H1 (cell line): Measurements from ENCODE around the gene TGFBRAP1. TPM values are rescaled to one million over a fixed set of nuclear protein-coding genes. Genes with fewer than 3 reads are reported as not detected.

Experiments
- CTCF ChIA-PET: fragments of 300-600 bp; sonication (Branson Sonifier 250); formaldehyde crosslinking; loops from one replicate; lab custom pipeline; 2021; ENCODE audit not compliant: partially characterized antibody; lab: Charles Lee
- POLR2A ChIA-PET: fragments of 300-600 bp; sonication (Branson Sonifier 250); formaldehyde crosslinking; loops from one replicate; lab custom pipeline; 2021; ENCODE audit warnings: inconsistent platforms; ENCODE audit not compliant: partially characterized antibody; lab: Charles Lee
- DNase-seq, 2 experiments: peaks; one replicate each; pipeline versions ENCODE4 v3.0.0 to v3.0.0-alpha.2; 2010 to 2022; ENCODE audit warnings: low spot score in 2 of 2, low read depth in 1 of 2, mixed read lengths in 1 of 2
- FAIRE-seq: peaks from 2 replicates; lab custom pipeline; 2011; peaks lifted over from hg19 to GRCh38; lab: Jason Lieb, UNC
- H2AFZ ChIP-seq: 2 replicates; pipeline ENCODE4 v1.8.1; 2012; ENCODE audit warnings: low read length, inconsistent platforms
- H2AK5ac ChIP-seq: 2 replicates; pipeline ENCODE4 v1.6.1; 2013; ENCODE audit warnings: low read depth, low read length
- H2BK120ac ChIP-seq: replicated peaks from 2 replicates; pipeline ENCODE3; 2013; ENCODE audit warnings: low read depth, low read length, inconsistent platforms
- H2BK12ac ChIP-seq: 2 replicates; pipeline ENCODE4 v1.6.1; 2013; ENCODE audit warnings: low read depth, low read length
- H2BK15ac ChIP-seq: 2 replicates; pipeline ENCODE4 v1.6.1; 2013; ENCODE audit warnings: low read length
- H2BK20ac ChIP-seq: 2 replicates; pipeline ENCODE4 v1.6.1; 2013; ENCODE audit warnings: low read length
- H2BK5ac ChIP-seq: 2 replicates; pipeline ENCODE4 v1.6.1; 2013; ENCODE audit warnings: low read depth, low read length
- H3K14ac ChIP-seq: 2 replicates; pipeline ENCODE4 v1.6.1; 2013; ENCODE audit warnings: inconsistent platforms; ENCODE audit not compliant: insufficient read length
- H3K18ac ChIP-seq: 2 replicates; pipeline ENCODE4 v1.6.1; 2013; ENCODE audit warnings: low read length; ENCODE audit errors: extremely low read depth
- H3K23ac ChIP-seq: 2 replicates; pipeline ENCODE4 v1.6.1; 2013; ENCODE audit warnings: inconsistent platforms; ENCODE audit not compliant: insufficient read length
- H3K23me2 ChIP-seq: 2 replicates; pipeline ENCODE4 v1.6.1; 2013; ENCODE audit warnings: low read depth, low read length
- H3K27ac ChIP-seq: 2 replicates; pipeline ENCODE4 v1.6.1; 2011; ENCODE audit warnings: low read depth, low read length, inconsistent platforms
- H3K27me3 ChIP-seq, 4 experiments: replicated peaks in 1 of 4; 1 replicate in 1 of 4; 2 replicates in 3 of 4; pipeline versions ENCODE4 v1.6.1 to v1.8.1; 2011 to 2013; ENCODE audit warnings: low read length in 3 of 4, mild to moderate bottlenecking in 3 of 4, inconsistent platforms in 2 of 4, mixed read lengths in 2 of 4, moderate library complexity in 1 of 4; ENCODE audit not compliant: control insufficient read depth in 3 of 4, insufficient read depth in 3 of 4; ENCODE audit errors: extremely low read depth in 1 of 4
- H3K36me3 ChIP-seq, 4 experiments: 2 replicates each; pipeline versions ENCODE4 v1.6.1 to v1.8.1; 2011 to 2013; ENCODE audit warnings: mild to moderate bottlenecking in 4 of 4, low read length in 3 of 4, moderate library complexity in 2 of 4, control low read depth in 1 of 4, inconsistent platforms in 1 of 4; ENCODE audit not compliant: insufficient read depth in 4 of 4, control insufficient read depth in 2 of 4
- H3K4ac ChIP-seq: replicated peaks from 2 replicates; pipeline ENCODE3; 2013; ENCODE audit warnings: low read length, low read depth, mixed read lengths, inconsistent platforms; ENCODE audit not compliant: insufficient read length
- H3K4me1 ChIP-seq, 4 experiments: replicated peaks in 1 of 4; 1 replicate in 1 of 4; 2 replicates in 3 of 4; pipeline versions ENCODE4 v1.6.1 to v1.8.1; 2011 to 2013; ENCODE audit warnings: low read length in 3 of 4, inconsistent platforms in 2 of 4, mixed read lengths in 1 of 4; ENCODE audit not compliant: insufficient read depth in 4 of 4, control insufficient read depth in 3 of 4
- H3K4me2 ChIP-seq, 2 experiments: 2 replicates each; pipeline versions ENCODE4 v1.6.1 to v1.8.1; 2011 to 2013; ENCODE audit warnings: low read depth in 2 of 2, low read length in 2 of 2, control low read depth in 1 of 2, inconsistent platforms in 1 of 2, mild to moderate bottlenecking in 1 of 2; ENCODE audit not compliant: insufficient read depth in 1 of 2
- H3K4me3 ChIP-seq, 4 experiments: fragments of 200-600, 300-600 bp in 1 of 4; sonication (generic), shearing (Covaris generic), sonication (Bioruptor Twin) in 1 of 4; 2 replicates each; pipeline versions ENCODE4 v1.5.1 to v1.8.1; 2011 to 2016; ENCODE audit warnings: low read length in 4 of 4, low read depth in 3 of 4, control low read depth in 2 of 4, inconsistent platforms in 2 of 4, mild to moderate bottlenecking in 2 of 4, mixed read lengths in 1 of 4, moderate library complexity in 1 of 4; ENCODE audit not compliant: insufficient read depth in 2 of 4; ENCODE audit errors: extremely low read depth in 1 of 4
- H3K56ac ChIP-seq: replicated peaks from 2 replicates; pipeline ENCODE3; 2013; ENCODE audit warnings: low read depth, mild to moderate bottlenecking, mixed read lengths, low read length, inconsistent platforms; ENCODE audit not compliant: insufficient read length
- H3K79me1 ChIP-seq: 2 replicates; pipeline ENCODE4 v1.6.1; 2013; ENCODE audit warnings: low read depth, low read length, control low read depth
- H3K79me2 ChIP-seq, 2 experiments: 2 replicates each; pipeline versions ENCODE4 v1.6.1 to v1.8.1; 2012 to 2013; ENCODE audit warnings: low read length in 2 of 2, mild to moderate bottlenecking in 2 of 2, inconsistent platforms in 1 of 2; ENCODE audit not compliant: insufficient read depth in 2 of 2, control insufficient read depth in 1 of 2
- H3K9ac ChIP-seq, 4 experiments: replicated peaks in 1 of 4; 1 replicate in 1 of 4; 2 replicates in 3 of 4; pipeline versions ENCODE4 v1.6.1 to v1.8.1; 2011 to 2013; ENCODE audit warnings: low read depth in 3 of 4, low read length in 3 of 4, control low read depth in 2 of 4, mild to moderate bottlenecking in 2 of 4, moderate library complexity in 2 of 4, inconsistent platforms in 1 of 4; ENCODE audit errors: extremely low read depth in 1 of 4
- H3K9me3 ChIP-seq, 2 experiments: 2 replicates each; pipeline versions ENCODE4 v1.6.1 to v1.8.1; 2012 to 2013; ENCODE audit warnings: mild to moderate bottlenecking in 2 of 2, moderate library complexity in 2 of 2, control low read depth in 1 of 2, inconsistent platforms in 1 of 2, low read depth in 1 of 2, low read length in 1 of 2, mixed read lengths in 1 of 2; ENCODE audit not compliant: insufficient read depth in 2 of 2
- H4K20me1 ChIP-seq, 2 experiments: replicated peaks in 1 of 2; 2 replicates each; pipeline versions ENCODE3 to v1.8.1; 2011 to 2013; ENCODE audit warnings: inconsistent platforms in 2 of 2, low read length in 2 of 2, mild to moderate bottlenecking in 1 of 2; ENCODE audit not compliant: insufficient read depth in 2 of 2, control insufficient read depth in 1 of 2
- H4K5ac ChIP-seq: 2 replicates; pipeline ENCODE4 v1.6.1; 2013; ENCODE audit warnings: low read length, low read depth, mixed read lengths, inconsistent platforms; ENCODE audit not compliant: insufficient read length
- H4K8ac ChIP-seq: 2 replicates; pipeline ENCODE4 v1.8.0; 2013; ENCODE audit warnings: mild to moderate bottlenecking, moderate library complexity, low read length, inconsistent platforms; ENCODE audit not compliant: insufficient read depth; ENCODE audit errors: extremely low read depth
- H4K91ac ChIP-seq: replicated peaks from 2 replicates; pipeline ENCODE3; 2013; ENCODE audit warnings: low read length, mixed read lengths, inconsistent platforms; ENCODE audit not compliant: insufficient read length
- HDAC2 ChIP-seq, 2 experiments: fragments of 300-600 bp in 1 of 2; sonication (generic) in 1 of 2; IDR thresholded peaks; 2 replicates each; pipeline ENCODE4 v1.6.1; 2011 to 2012; ENCODE audit warnings: low read depth in 2 of 2, low read length in 2 of 2, mild to moderate bottlenecking in 2 of 2, moderate library complexity in 2 of 2, borderline replicate concordance in 1 of 2, inconsistent platforms in 1 of 2
- RAD21 ChIP-seq, 2 experiments: IDR thresholded peaks in 1 of 2; conservative IDR thresholded peaks in 1 of 2; 2 replicates each; pipeline ENCODE4 v1.6.1; 2011; ENCODE audit warnings: low read depth in 2 of 2, low read length in 2 of 2, improper control_type of control experiment in 1 of 2, inconsistent platforms in 1 of 2, mild to moderate bottlenecking in 1 of 2, moderate library complexity in 1 of 2
- WGBS, 2 experiments: shearing (Covaris generic) in 1 of 2; methylation state at CpG; one replicate each; pipeline versions ENCODE4 v1.1.6 to v1.1.7; 2013 to 2015; ENCODE audit warnings: low lambda C conversion rate in 2 of 2, mixed read lengths in 2 of 2, inconsistent platforms in 1 of 2, low coverage in 1 of 2, missing lambda C conversion rate in 1 of 2; ENCODE audit not compliant: insufficient replicate concordance in 2 of 2, insufficient coverage in 1 of 2, insufficient read length in 1 of 2; ENCODE audit errors: extremely low coverage in 1 of 2, missing lambda C conversion rate in 1 of 2; 5-methylcytosine and 5-hydroxymethylcytosine counted together
- polyA plus RNA-seq, 7 experiments: library from polyadenylated mRNA; depleted of rRNA in 3 of 7; stranded (reverse) in 5 of 7; unstranded in 2 of 7; fragments of >200 nt in 5 of 7; fragments of 200-250 nt in 2 of 7; gene quantifications; 1 replicate in 5 of 7; 2 replicates in 1 of 7; 4 replicates in 1 of 7; pipeline versions ENCODE4 v1.2.1 to v1.2.3, GENCODE V29; 2011 to 2013; ENCODE audit warnings: missing spikeins in 2 of 7, mixed read lengths in 2 of 7
- total RNA-seq: library from RNA; stranded (reverse); fragmentation: NEBNext Ultra II Directional; extraction: Animal tissue kit (Norgen Biotek cat#: 25700); gene quantifications from 2 replicates; pipeline ENCODE4 v1.2.1, GENCODE V29; 2021

Gene TGFBRAP1
- total and polyA plus RNA-seq, 2 of the 8 experiments (the other 6 are each of a cell fraction or from before 2014, with no cell fraction given), result 11.2 to 20.2 TPM

DNA sequence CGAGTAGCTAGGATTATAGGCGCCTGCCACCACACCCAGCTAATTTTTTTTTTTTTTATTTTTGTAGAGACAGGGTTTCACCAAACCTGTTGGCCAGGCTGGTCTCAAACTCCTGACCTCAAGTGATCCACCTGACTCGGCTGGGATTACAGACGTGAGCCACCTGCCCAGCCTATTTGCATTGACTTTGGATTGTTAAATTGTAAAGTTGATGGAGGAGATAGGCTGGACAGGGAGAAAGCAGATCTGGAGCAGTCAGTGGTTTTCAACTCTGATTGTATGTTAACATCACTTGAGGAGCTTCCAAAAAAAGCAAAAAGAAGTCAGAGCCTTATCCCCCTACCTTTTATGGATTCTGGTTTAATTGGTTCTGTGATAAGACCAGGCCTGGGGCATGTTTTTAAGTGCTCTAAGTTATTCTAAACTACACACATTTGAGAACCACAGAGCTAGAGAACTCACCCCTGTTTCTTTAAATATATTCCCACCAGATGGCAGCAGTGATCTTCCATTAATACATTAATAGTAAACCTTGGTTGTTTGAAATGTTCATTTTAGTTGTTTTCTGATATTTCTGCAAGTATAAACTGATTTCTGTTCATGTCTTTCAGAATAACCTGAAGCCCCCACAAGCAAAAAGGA is 15.3 kb upstream of the TGFBRAP1 start:
- H3K4me1 ChIP-seq, result no peaks in the 10 kb centered on the region
- POLR2A ChIA-PET, result interaction anchor here (1.0 to 1.7 kb wide), 3 partner anchors 11 to 20 kb away, joined by 3 to 5 read pairs (median 4); partner anchors contain the start of gene TGFBRAP1
- WGBS, 2 experiments, result 89% methylated on average over 4 of the region's 4 CpGs; no CpG with 5 or more reads in 1 of the 2 experiments
- H4K5ac ChIP-seq, result no peak overlapping the region
- H3K9me3 ChIP-seq, result no peaks in the 10 kb centered on the region
- H3K79me1 ChIP-seq, result no peaks in the 10 kb centered on the region
- no peak overlapping the region for H2BK5ac ChIP-seq
- no peak overlapping the region for H2BK120ac ChIP-seq
- no peak overlapping the region for H3K56ac ChIP-seq
- DNase-seq, result no peak
- FAIRE-seq, result no peak
- no peak overlapping the region for H4K8ac ChIP-seq
- no peaks in the 10 kb centered on the region for H3K27me3 ChIP-seq
- H3K23me2 ChIP-seq, result no peaks in the 10 kb centered on the region
- H2BK20ac ChIP-seq, result no peak overlapping the region
- no peak overlapping the region for H3K4me3 ChIP-seq
- H4K91ac ChIP-seq, result no peak overlapping the region
- no peak overlapping the region for H2BK15ac ChIP-seq
- peaks cover 14 to 87% (median 52%) of the 10 kb centered on the region in 4 experiments; a peak in 7 of 8 replicates for H3K36me3 ChIP-seq
- no peak overlapping the region for H3K27ac ChIP-seq
- peaks cover 0 to 1% of the 10 kb centered on the region in 2 experiments for H4K20me1 ChIP-seq
- no peak overlapping the region for H3K4ac ChIP-seq
- H2AFZ ChIP-seq, result no peak overlapping the region
- H3K9ac ChIP-seq, result no peak overlapping the region
- no peak overlapping the region for H2AK5ac ChIP-seq
- TF ChIP-seq HDAC2 (IDR thresholded peaks at IDR 0.05; ENCODE audit: borderline replicate concordance in 1 of 2, low read depth in 2 of 2, low read length in 2 of 2), result no peak
- TF ChIP-seq RAD21 (IDR thresholded peaks at IDR 0.05 in 1 of 2, conservative IDR thresholded peaks at IDR 0.05 in 1 of 2; ENCODE audit: low read depth in 2 of 2, low read length in 2 of 2), result peak in 1 of 2 experiments; percentile 24; a peak in 2 of 4 replicates
- TF ChIP-seq, all 59 proteins: peak for 1
- Histone ChIP-seq H3K79me2 (peaks cover 0 to 12% of the 10 kb centered on the region in 2 experiments; a peak in 2 of 4 replicates), H3K18ac (no peak overlapping the region), H2BK12ac (no peak overlapping the region), H3K23ac (no peak overlapping the region), H3K4me2 (no peak overlapping the region), H3K14ac (no peak overlapping the region)
- CTCF ChIA-PET, result interaction anchor here (0.6 to 2.7 kb wide), 9 partner anchors 11 to 177 kb away, joined by 3 to 20 read pairs (median 5); partner anchors contain the start of gene TGFBRAP1
